ENCODE results near the gene CMSS1.

GRCh38 chr3:100159331-100160153 is 341.9 kb downstream of the CMSS1 start:
- TF ChIP-seq CTCF (IDR thresholded peaks at IDR 0.05): no peak
- TF ChIP-seq POLR2A (IDR thresholded peaks at IDR 0.05): no peak

Measured in uterus (tissue), 2 donors.